ENCODE data around the gene RHBDD2. TPM values are rescaled to one million over a fixed set of nuclear protein-coding genes. Genes with fewer than 3 reads are reported as not detected.
"Not testable (repeated sequence)": the region's sequence is repeated elsewhere in the genome, so short reads cannot be mapped to it uniquely, and the experiment has no call there.

The RHBDD2 gene
- total and polyA plus RNA-seq, 4 donors: 13.6 to 65.0 (median 37.3) TPM

- no peaks in the 10 kb centered on the region for H3K36me3 ChIP-seq (ENCODE audit: control insufficient read depth in 4 of 4, insufficient read depth in 3 of 4, low read depth in 1 of 4, low read length in 3 of 4)
- no peak for DNase-seq (ENCODE audit: low spot score)
- 92% methylated on average over 5 of the region's 5 CpGs for WGBS
- H3K4me1 ChIP-seq (ENCODE audit: control insufficient read depth in 4 of 4, insufficient read depth in 4 of 4, low read length in 3 of 4): peaks cover 8 to 33% (median 21%) of the 10 kb centered on the region in 4 donors
- no peaks in the 10 kb centered on the region for H3K9me3 ChIP-seq (ENCODE audit: control insufficient read depth in 4 of 4, low read length in 3 of 4)
- H3K27ac ChIP-seq (ENCODE audit: low read depth in 1 of 2, low read length in 2 of 2): no peak overlapping the region
- no peaks in the 10 kb centered on the region for H3K27me3 ChIP-seq (ENCODE audit: control insufficient read depth in 4 of 4, insufficient read depth in 4 of 4, low read length in 3 of 4)
- H3K9ac ChIP-seq (ENCODE audit: low read depth in 1 of 2, low read length in 2 of 2): no peak overlapping the region
- H3K4me3 ChIP-seq (ENCODE audit: low read depth in 1 of 3, low read length in 3 of 3): no peak overlapping the region
- no peak for TF ChIP-seq NR2F2 (IDR thresholded peaks at IDR 0.05)
- TF ChIP-seq RAD21 (IDR thresholded peaks at IDR 0.05): no peak
- TF ChIP-seq JUND (IDR thresholded peaks at IDR 0.05): no peak
- no peak for TF ChIP-seq HNF4G (IDR thresholded peaks at IDR 0.05)
- no peak for TF ChIP-seq REST (IDR thresholded peaks at IDR 0.05)
- no peak for TF ChIP-seq ZBTB33 (IDR thresholded peaks at IDR 0.05)
- no peak for TF ChIP-seq SP1 (IDR thresholded peaks at IDR 0.05)
- no peak for TF ChIP-seq RXRA (IDR thresholded peaks at IDR 0.05)
- TF ChIP-seq ATF3 (IDR thresholded peaks at IDR 0.05): no peak
- TF ChIP-seq EGR1 (IDR thresholded peaks at IDR 0.05; ENCODE audit: low read depth in 2 of 2): no peak
- no peak for TF ChIP-seq YY1 (IDR thresholded peaks at IDR 0.05)
- TF ChIP-seq FOXA2 (IDR thresholded peaks at IDR 0.05): no peak
- no peak for TF ChIP-seq GABPA (IDR thresholded peaks at IDR 0.05 in 1 of 2, conservative IDR thresholded peaks at IDR 0.05 in 1 of 2)
- no peak for TF ChIP-seq HNF4A (conservative IDR thresholded peaks at IDR 0.05)
- TF ChIP-seq CTCF (IDR thresholded peaks at IDR 0.05; ENCODE audit: low read depth, low read length, missing input control): no peak
- TF ChIP-seq MAX (IDR thresholded peaks at IDR 0.05): no peak
Measured at GRCh38 chr7:75909521-75910132, 30.8 kb downstream of the RHBDD2 start.

GRCh38 chr7:75911186-75911585, 32.4 kb downstream of the RHBDD2 start:
- H3K4me1 ChIP-seq (ENCODE audit: control insufficient read depth in 4 of 4, insufficient read depth in 4 of 4, low read length in 3 of 4): peaks cover 8 to 22% (median 15%) of the 10 kb centered on the region in 4 donors
- not testable (repeated sequence) for DNase-seq (ENCODE audit: low spot score); H3K9ac ChIP-seq (ENCODE audit: low read depth in 1 of 2, low read length in 2 of 2); H3K4me3 ChIP-seq (ENCODE audit: low read depth in 1 of 3, low read length in 3 of 3); H3K9me3 ChIP-seq (ENCODE audit: control insufficient read depth in 4 of 4, low read length in 3 of 4); H3K36me3 ChIP-seq (ENCODE audit: control insufficient read depth in 4 of 4, insufficient read depth in 3 of 4, low read depth in 1 of 4, low read length in 3 of 4); H3K27me3 ChIP-seq (ENCODE audit: control insufficient read depth in 4 of 4, insufficient read depth in 4 of 4, low read length in 3 of 4); H3K27ac ChIP-seq (ENCODE audit: low read depth in 1 of 2, low read length in 2 of 2)
- 70% methylated on average over 12 of the region's 12 CpGs for WGBS

All from liver (tissue), 9 donors.